Measurements from ENCODE around the gene DLG2. TPM values are rescaled to one million over a fixed set of nuclear protein-coding genes. Genes with fewer than 3 reads are reported as not detected.
A peak's percentile ranks its signal among the peaks of the same experiment; 100 is the strongest.

DLG2 gene
- total and polyA plus RNA-seq, 2 of the 8 experiments (the other 6 are each of a cell fraction or from before 2014, with no cell fraction given): 1.7 to 14.3 TPM

- Histone ChIP-seq H2BK12ac (ENCODE audit: low read depth, low read length) (no peak overlapping the region), H4K20me1 (replicated peaks in 1 of 2; ENCODE audit: control insufficient read depth in 1 of 2, insufficient read depth in 2 of 2, low read length in 2 of 2) (no peaks in the 10 kb centered on the region), H2AFZ (ENCODE audit: low read length) (0 out of 2 replicates have a peak overlapping the region, but pooled peaks have one; percentile 11), H3K27me3 (replicated peaks in 1 of 4; ENCODE audit: control insufficient read depth in 3 of 4, extremely low read depth in 1 of 4, insufficient read depth in 3 of 4, low read length in 3 of 4) (no peaks in the 10 kb centered on the region), H2BK5ac (ENCODE audit: low read depth, low read length) (no peak overlapping the region), H3K4me3 (ENCODE audit: extremely low read depth in 1 of 4, insufficient read depth in 2 of 4, low read depth in 3 of 4, low read length in 4 of 4) (no peak overlapping the region), H3K36me3 (ENCODE audit: control insufficient read depth in 2 of 4, insufficient read depth in 4 of 4, low read length in 3 of 4) (no peaks in the 10 kb centered on the region), H4K8ac (ENCODE audit: extremely low read depth, insufficient read depth, low read length) (no peak overlapping the region), H3K79me1 (ENCODE audit: low read depth, low read length) (no peaks in the 10 kb centered on the region), H3K4me1 (replicated peaks in 1 of 4; ENCODE audit: control insufficient read depth in 3 of 4, insufficient read depth in 4 of 4, low read length in 3 of 4) (no peaks in the 10 kb centered on the region), H2BK20ac (ENCODE audit: low read length) (no peak overlapping the region), H2BK15ac (ENCODE audit: low read length) (no peak overlapping the region), H4K91ac (replicated peaks; ENCODE audit: insufficient read length, low read length) (no peak overlapping the region), H3K23ac (ENCODE audit: insufficient read length) (no peak overlapping the region), H3K56ac (replicated peaks; ENCODE audit: insufficient read length, low read depth, low read length) (no peak overlapping the region), H2BK120ac (replicated peaks; ENCODE audit: low read depth, low read length) (no peak overlapping the region), H3K79me2 (ENCODE audit: control insufficient read depth in 1 of 2, insufficient read depth in 2 of 2, low read length in 2 of 2) (no peaks in the 10 kb centered on the region), H3K9me3 (ENCODE audit: insufficient read depth in 2 of 2, low read depth in 1 of 2, low read length in 1 of 2) (no peaks in the 10 kb centered on the region), H3K9ac (replicated peaks in 1 of 4; ENCODE audit: extremely low read depth in 1 of 4, low read depth in 3 of 4, low read length in 3 of 4) (no peak overlapping the region), H2AK5ac (ENCODE audit: low read depth, low read length) (no peak overlapping the region), H3K23me2 (ENCODE audit: low read depth, low read length) (no peaks in the 10 kb centered on the region), H3K14ac (ENCODE audit: insufficient read length) (no peak overlapping the region), H3K4me2 (ENCODE audit: insufficient read depth in 1 of 2, low read depth in 2 of 2, low read length in 2 of 2) (no peak overlapping the region), H3K27ac (ENCODE audit: low read depth, low read length) (no peak overlapping the region), H4K5ac (ENCODE audit: insufficient read length, low read depth, low read length) (no peak overlapping the region), H3K18ac (ENCODE audit: extremely low read depth, low read length) (no peak overlapping the region), H3K4ac (replicated peaks; ENCODE audit: insufficient read length, low read depth, low read length) (no peak overlapping the region)
- WGBS, 2 experiments (ENCODE audit: extremely low coverage in 1 of 2, insufficient coverage in 1 of 2, insufficient read length in 1 of 2, insufficient replicate concordance in 2 of 2, low coverage in 1 of 2, low lambda C conversion rate in 2 of 2, missing lambda C conversion rate in 1 of 2): 100% methylated on average over 2 of the region's 2 CpGs; no CpG with 5 or more reads in 1 of the 2 experiments
- DNase-seq (ENCODE audit: low read depth in 1 of 2, low spot score in 2 of 2) (no peak), FAIRE-seq (no peak)
- ChIA-PET CTCF (ENCODE audit: partially characterized antibody) (interaction anchor here (0.7 to 9.5 kb wide), 31 partner anchors 9 to 861 kb away, joined by 3 to 84 read pairs (median 4); no protein-coding TSS in a partner anchor), POLR2A (ENCODE audit: partially characterized antibody) (no interaction called here)
- TF ChIP-seq ATF2 (IDR thresholded peaks at IDR 0.05; ENCODE audit: low read length) (no peak), EZH2 (IDR thresholded peaks at IDR 0.05; ENCODE audit: low read depth, low read length, severe bottlenecking) (no peak), ASH2L (IDR thresholded peaks at IDR 0.05; ENCODE audit: low read length) (no peak), EP300 (IDR thresholded peaks at IDR 0.05; ENCODE audit: borderline replicate concordance in 1 of 2, low read depth in 2 of 2, low read length in 2 of 2) (no peak), RAD21 (IDR thresholded peaks at IDR 0.05 in 1 of 2, conservative IDR thresholded peaks at IDR 0.05 in 1 of 2; ENCODE audit: low read depth in 2 of 2, low read length in 2 of 2) (no peak)
These were observed 1243.6 kb downstream of the DLG2 start for GRCh38 chr11:84383576-84383975.
